Liver (tissue), 3 donors: ENCODE measurements around the gene PRPSAP1.
"Not testable (repeated sequence)": the region's sequence is repeated elsewhere in the genome, so short reads cannot be mapped to it uniquely, and the experiment has no call there.

ENCODE experiments used
- CTCF ChIP-seq: fragments of 150-350 bp; IDR thresholded peaks from 2 replicates; pipeline ENCODE4 v1.5.1; 2017; ENCODE audit warnings: improper control_type of control experiment, low read depth, low read length; ENCODE audit not compliant: missing input control
- GABPA ChIP-seq, 2 donors: IDR thresholded peaks in 1 of 2; conservative IDR thresholded peaks in 1 of 2; 2 replicates each; pipeline ENCODE4 v1.6.1; 2016; ENCODE audit warnings: antibody characterized with exemption in 2 of 2, mild to moderate bottlenecking in 1 of 2, moderate library complexity in 1 of 2
- JUND ChIP-seq, 2 donors: IDR thresholded peaks; 2 replicates each; pipeline ENCODE4 v1.6.1; 2016; ENCODE audit warnings: antibody characterized with exemption in 2 of 2
- MAX ChIP-seq: IDR thresholded peaks from 2 replicates; pipeline ENCODE4 v1.6.1; 2016; ENCODE audit warnings: antibody characterized with exemption
- REST ChIP-seq: IDR thresholded peaks from 2 replicates; pipeline ENCODE4 v1.6.1; 2016; ENCODE audit warnings: antibody characterized with exemption, mild to moderate bottlenecking
- RXRA ChIP-seq, 2 donors: IDR thresholded peaks; 2 replicates each; pipeline ENCODE4 v1.6.1; 2017 to 2018; ENCODE audit warnings: antibody characterized with exemption in 2 of 2, mild to moderate bottlenecking in 1 of 2
- SP1 ChIP-seq: IDR thresholded peaks from 2 replicates; pipeline ENCODE4 v1.6.1; 2018; ENCODE audit warnings: antibody characterized with exemption, mild to moderate bottlenecking
- ZBTB33 ChIP-seq: IDR thresholded peaks from 2 replicates; pipeline ENCODE4 v1.6.1; 2016; ENCODE audit warnings: antibody characterized with exemption
- donor health status: healthy.
- donor health status: healthy.

- TF ChIP-seq CTCF; MAX; JUND (IDR thresholded peaks at IDR 0.05); GABPA (IDR thresholded peaks at IDR 0.05 in 1 of 2, conservative IDR thresholded peaks at IDR 0.05 in 1 of 2); RXRA (IDR thresholded peaks at IDR 0.05); REST; ZBTB33; SP1: not testable (repeated sequence)
Observed at GRCh38 chr17:76267581-76268001, 86.1 kb downstream of the PRPSAP1 start.
